Measurements from ENCODE around the gene NRG2.

The NRG2 gene

GRCh38 chr5:139969318-139969717, 73.8 kb downstream of the NRG2 start:
- no peak for ATAC-seq
- TF ChIP-seq TSHZ2 (CRISPR knock-in tag; IDR thresholded peaks at IDR 0.05) (no peak), ZC3H10 (CRISPR knock-in tag; IDR thresholded peaks at IDR 0.05) (no peak), BACH2 (CRISPR knock-in tag; IDR thresholded peaks at IDR 0.05; ENCODE audit: borderline replicate concordance) (no peak), SNAI2 (CRISPR knock-in tag; IDR thresholded peaks at IDR 0.05) (no peak), ARNTL (CRISPR knock-in tag; IDR thresholded peaks at IDR 0.05; ENCODE audit: borderline replicate concordance, low read depth) (no peak), ZNF70 (CRISPR knock-in tag; IDR thresholded peaks at IDR 0.05) (no peak), ZFP3 (CRISPR knock-in tag; IDR thresholded peaks at IDR 0.05) (no peak), OSR1 (CRISPR knock-in tag; IDR thresholded peaks at IDR 0.05) (no peak)

- TF ChIP-seq ARNTL (CRISPR knock-in tag; IDR thresholded peaks at IDR 0.05; ENCODE audit: borderline replicate concordance, low read depth) = no peak
- peak; percentile 99 for ATAC-seq
Measured at GRCh38 chr5:139968547-139969261, 74.4 kb downstream of the NRG2 start.

- ATAC-seq = no peak
- TF ChIP-seq CSDC2 (CRISPR knock-in tag; IDR thresholded peaks at IDR 0.05) (no peak), ZNF8 (CRISPR knock-in tag; IDR thresholded peaks at IDR 0.05) (no peak), BACH2 (CRISPR knock-in tag; IDR thresholded peaks at IDR 0.05; ENCODE audit: borderline replicate concordance) (no peak), CREB5 (CRISPR knock-in tag; IDR thresholded peaks at IDR 0.05; ENCODE audit: low read depth) (no peak), CSRNP3 (CRISPR knock-in tag; IDR thresholded peaks at IDR 0.05) (no peak), ZNF565 (CRISPR knock-in tag; conservative IDR thresholded peaks at IDR 0.05; ENCODE audit: low read depth) (no peak), ISL1 (CRISPR knock-in tag; IDR thresholded peaks at IDR 0.05) (no peak), ESRRG (CRISPR knock-in tag; IDR thresholded peaks at IDR 0.05) (no peak), SNAI2 (CRISPR knock-in tag; IDR thresholded peaks at IDR 0.05) (no peak), PPARA (CRISPR knock-in tag; IDR thresholded peaks at IDR 0.05; ENCODE audit: borderline replicate concordance) (no peak)
Measured at GRCh38 chr5:139967353-139967752, 75.7 kb downstream of the NRG2 start.

GRCh38 chr5:139966856-139967255, 76.2 kb downstream of the NRG2 start:
- TF ChIP-seq TOX (CRISPR knock-in tag; IDR thresholded peaks at IDR 0.05; ENCODE audit: borderline replicate concordance) (no peak), ISL1 (CRISPR knock-in tag; IDR thresholded peaks at IDR 0.05) (no peak)
- ATAC-seq = no peak

- TF ChIP-seq OSR1 (CRISPR knock-in tag; IDR thresholded peaks at IDR 0.05) (no peak), ZNF70 (CRISPR knock-in tag; IDR thresholded peaks at IDR 0.05) (no peak), CSRNP3 (CRISPR knock-in tag; IDR thresholded peaks at IDR 0.05) (no peak), SNAI2 (CRISPR knock-in tag; IDR thresholded peaks at IDR 0.05) (no peak), POU6F1 (CRISPR knock-in tag; IDR thresholded peaks at IDR 0.05; ENCODE audit: borderline replicate concordance, low read depth) (no peak), BACH2 (CRISPR knock-in tag; IDR thresholded peaks at IDR 0.05; ENCODE audit: borderline replicate concordance) (no peak), TOX (CRISPR knock-in tag; IDR thresholded peaks at IDR 0.05; ENCODE audit: borderline replicate concordance) (no peak), ZFP3 (CRISPR knock-in tag; IDR thresholded peaks at IDR 0.05) (no peak), PATZ1 (CRISPR knock-in tag; IDR thresholded peaks at IDR 0.05; ENCODE audit: borderline replicate concordance) (no peak), ESRRG (CRISPR knock-in tag; IDR thresholded peaks at IDR 0.05) (no peak), ARNTL (CRISPR knock-in tag; IDR thresholded peaks at IDR 0.05; ENCODE audit: borderline replicate concordance, low read depth) (no peak), CSDC2 (CRISPR knock-in tag; IDR thresholded peaks at IDR 0.05) (no peak), ZNF565 (CRISPR knock-in tag; conservative IDR thresholded peaks at IDR 0.05; ENCODE audit: low read depth) (no peak)
- ATAC-seq = no peak
Measured at GRCh38 chr5:139964994-139965565, 78.0 kb downstream of the NRG2 start.
